ENCODE measurements around the gene ZNF282.

The ZNF282 gene

DNA sequence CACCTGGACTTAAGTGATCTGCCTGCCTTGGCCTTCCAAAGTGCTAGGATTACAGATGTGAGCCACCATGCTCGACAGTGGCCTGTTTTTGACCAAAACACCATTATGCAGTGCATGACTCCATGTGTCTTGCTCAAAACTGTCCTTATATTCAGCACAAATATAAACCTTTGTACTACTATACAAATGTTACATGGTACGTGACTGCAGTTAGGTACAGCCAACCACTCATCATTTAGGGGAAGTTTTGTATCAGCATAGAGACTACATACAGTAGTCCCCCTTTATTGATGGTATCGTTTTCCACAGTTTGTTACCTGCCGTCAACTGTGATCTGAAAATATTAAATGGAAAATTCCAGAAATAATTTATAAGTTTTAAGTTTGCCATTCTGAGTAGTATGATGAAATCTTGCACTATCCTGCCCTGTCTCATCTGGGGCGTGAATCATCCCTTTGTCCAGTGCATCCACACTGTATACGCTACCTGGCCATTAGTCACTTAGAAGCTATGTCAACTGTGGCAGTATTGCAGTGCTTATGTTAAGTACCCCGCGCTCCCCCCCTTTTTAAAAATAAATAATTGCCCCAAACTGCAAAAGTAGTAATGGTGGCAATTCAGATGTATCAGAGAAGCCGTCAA lies 23.3 kb upstream of the ZNF282 start:
- Histone ChIP-seq H3K4me1 (ENCODE audit: control insufficient read depth, insufficient read depth, low read length) (no peaks in the 10 kb centered on the region), H3K4me3 (ENCODE audit: low read length) (no peak overlapping the region), H3K9me3 (replicated peaks; ENCODE audit: low read length) (no peaks in the 10 kb centered on the region), H3K9ac (ENCODE audit: low read depth, low read length) (no peak overlapping the region), H3K4me2 (ENCODE audit: low read length) (no peak overlapping the region), H3K36me3 (ENCODE audit: insufficient read depth, low read length) (peaks cover 48% of the 10 kb centered on the region), H3K27me3 (ENCODE audit: control insufficient read depth, insufficient read depth, low read length) (no peaks in the 10 kb centered on the region)

DNA sequence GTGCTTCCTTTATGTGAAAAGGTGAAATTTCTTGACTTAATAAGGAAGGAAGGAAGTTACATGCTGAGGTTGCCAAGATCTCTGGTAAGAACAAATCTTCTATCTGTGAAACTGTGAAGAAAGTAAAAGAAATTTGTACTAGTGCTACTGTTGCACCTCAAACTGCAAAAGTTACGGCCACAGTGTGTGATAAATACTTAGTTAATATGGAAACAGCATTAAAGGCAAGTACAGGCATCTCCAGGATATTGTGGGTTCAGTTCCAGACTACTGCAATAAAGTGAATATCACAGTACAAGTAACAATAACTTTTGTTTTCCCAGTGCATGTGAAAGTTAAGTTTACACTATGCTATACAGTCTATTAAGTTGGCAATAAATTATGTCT lies 22.8 kb upstream of the ZNF282 start:
- Histone ChIP-seq H3K36me3 (ENCODE audit: insufficient read depth, low read length) (peaks cover 49% of the 10 kb centered on the region), H3K4me1 (ENCODE audit: control insufficient read depth, insufficient read depth, low read length) (no peaks in the 10 kb centered on the region), H3K4me3 (ENCODE audit: low read length) (no peak overlapping the region), H3K27me3 (ENCODE audit: control insufficient read depth, insufficient read depth, low read length) (no peaks in the 10 kb centered on the region), H3K9me3 (replicated peaks; ENCODE audit: low read length) (no peaks in the 10 kb centered on the region), H3K9ac (ENCODE audit: low read depth, low read length) (no peak overlapping the region), H3K4me2 (ENCODE audit: low read length) (no peak overlapping the region)

DNA sequence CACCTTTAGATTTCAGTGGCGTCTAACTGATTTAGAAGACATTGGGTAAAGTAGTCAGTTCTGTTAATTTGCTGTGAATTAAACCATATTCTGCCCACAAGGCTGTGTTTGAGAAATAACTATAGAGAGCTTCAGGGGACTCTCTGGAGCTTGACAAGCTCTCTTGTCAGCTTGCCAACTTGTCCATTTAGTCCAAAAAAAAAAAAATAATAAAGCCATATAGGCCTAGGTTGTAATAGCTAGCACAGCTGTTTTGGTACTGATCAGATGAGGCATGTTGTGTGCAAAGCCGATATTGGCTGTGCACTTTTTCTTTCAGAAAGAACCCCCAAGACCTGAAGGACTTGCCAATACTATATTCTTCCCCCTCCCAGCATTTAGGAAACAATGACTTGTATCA lies 20.2 kb upstream of the ZNF282 start:
- no peaks in the 10 kb centered on the region for H3K9me3 ChIP-seq (replicated peaks; ENCODE audit: low read length)
- no peaks in the 10 kb centered on the region for H3K27me3 ChIP-seq (ENCODE audit: control insufficient read depth, insufficient read depth, low read length)
- H3K4me1 ChIP-seq (ENCODE audit: control insufficient read depth, insufficient read depth, low read length) = no peaks in the 10 kb centered on the region
- H3K4me3 ChIP-seq (ENCODE audit: low read length) = no peak overlapping the region
- H3K9ac ChIP-seq (ENCODE audit: low read depth, low read length) = no peak overlapping the region
- H3K36me3 ChIP-seq (ENCODE audit: insufficient read depth, low read length) = peaks cover 62% of the 10 kb centered on the region
- H3K4me2 ChIP-seq (ENCODE audit: low read length) = no peak overlapping the region

DNA sequence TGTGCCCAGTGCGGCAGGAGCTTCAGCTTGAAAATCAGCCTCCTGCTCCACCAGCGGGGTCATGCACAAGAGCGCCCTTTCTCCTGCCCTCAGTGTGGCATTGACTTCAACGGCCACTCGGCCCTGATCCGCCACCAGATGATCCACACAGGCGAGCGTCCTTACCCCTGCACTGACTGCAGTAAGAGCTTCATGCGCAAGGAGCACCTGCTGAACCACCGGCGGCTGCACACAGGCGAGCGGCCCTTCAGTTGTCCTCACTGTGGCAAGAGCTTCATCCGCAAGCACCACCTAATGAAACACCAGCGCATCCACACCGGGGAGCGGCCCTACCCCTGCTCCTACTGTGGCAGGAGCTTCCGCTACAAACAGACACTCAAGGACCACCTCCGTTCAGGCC lies 16.1 kb upstream of the ZNF282 start:
- no peaks in the 10 kb centered on the region for H3K4me1 ChIP-seq (ENCODE audit: control insufficient read depth, insufficient read depth, low read length)
- no peak overlapping the region for H3K9ac ChIP-seq (ENCODE audit: low read depth, low read length)
- H3K4me3 ChIP-seq (ENCODE audit: low read length) = no peak overlapping the region
- H3K27me3 ChIP-seq (ENCODE audit: control insufficient read depth, insufficient read depth, low read length) = no peaks in the 10 kb centered on the region
- H3K36me3 ChIP-seq (ENCODE audit: insufficient read depth, low read length) = peaks cover 70% of the 10 kb centered on the region
- H3K4me2 ChIP-seq (ENCODE audit: low read length) = no peak overlapping the region
- H3K9me3 ChIP-seq (replicated peaks; ENCODE audit: low read length) = no peaks in the 10 kb centered on the region

DNA sequence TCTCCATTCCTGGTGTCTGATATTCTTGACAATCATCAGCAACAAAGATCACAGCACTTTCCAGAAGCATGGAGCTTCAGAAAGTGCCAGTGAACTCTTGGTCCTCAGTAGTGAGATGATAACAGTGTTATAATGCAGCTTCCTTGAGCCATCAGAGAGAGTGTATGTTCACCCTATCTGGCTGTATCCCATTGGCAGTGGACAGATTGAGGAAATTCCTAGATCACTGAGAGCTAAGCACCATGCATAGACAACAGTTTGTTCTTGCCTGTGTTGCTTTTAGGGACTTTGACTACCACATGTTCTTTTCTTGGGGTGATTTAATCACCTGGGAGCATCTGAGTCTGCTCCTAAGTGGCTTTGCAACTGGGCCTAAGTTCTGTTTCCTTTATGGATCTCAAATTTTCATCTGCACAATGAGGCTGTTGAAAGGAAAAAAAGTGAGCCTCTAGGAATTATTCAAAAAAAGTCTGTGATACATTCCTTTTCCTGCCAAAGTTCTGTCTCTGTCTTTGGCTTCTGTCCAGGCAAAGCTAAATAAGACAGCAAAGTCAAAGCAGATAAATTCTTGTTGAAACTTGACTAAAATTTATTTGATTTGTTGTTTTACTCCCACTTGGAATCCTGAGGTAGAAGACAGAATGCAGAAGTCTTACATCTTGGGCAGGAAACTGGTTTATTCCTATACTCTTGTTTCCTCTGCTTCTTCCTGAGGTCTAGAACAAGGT lies 14.5 kb upstream of the ZNF282 start:
- no peaks in the 10 kb centered on the region for H3K4me1 ChIP-seq (ENCODE audit: control insufficient read depth, insufficient read depth, low read length)
- H3K9ac ChIP-seq (ENCODE audit: low read depth, low read length) = no peak overlapping the region
- H3K4me2 ChIP-seq (ENCODE audit: low read length) = no peak overlapping the region
- H3K9me3 ChIP-seq (replicated peaks; ENCODE audit: low read length) = no peaks in the 10 kb centered on the region
- no peaks in the 10 kb centered on the region for H3K27me3 ChIP-seq (ENCODE audit: control insufficient read depth, insufficient read depth, low read length)
- peaks cover 58% of the 10 kb centered on the region for H3K36me3 ChIP-seq (ENCODE audit: insufficient read depth, low read length)
- no peak overlapping the region for H3K4me3 ChIP-seq (ENCODE audit: low read length)

DNA sequence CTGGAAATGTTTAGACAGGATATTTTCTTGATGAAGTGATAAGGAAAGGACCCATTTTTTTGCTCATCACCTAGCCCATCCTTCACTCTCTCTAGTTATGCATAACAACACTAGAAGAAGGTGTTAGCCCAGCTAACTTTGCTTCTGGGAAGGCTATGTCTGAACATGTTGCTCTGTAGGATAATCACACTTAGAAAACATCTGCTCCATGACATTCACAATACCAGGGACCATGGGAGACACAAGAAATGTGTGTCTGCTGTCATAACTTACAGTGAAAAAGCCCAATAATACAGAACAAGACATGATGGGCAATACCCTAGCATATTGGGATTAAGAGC lies 13.9 kb upstream of the ZNF282 start:
- Histone ChIP-seq H3K9ac (ENCODE audit: low read depth, low read length) (no peak overlapping the region), H3K36me3 (ENCODE audit: insufficient read depth, low read length) (peaks cover 56% of the 10 kb centered on the region), H3K4me2 (ENCODE audit: low read length) (no peak overlapping the region), H3K4me1 (ENCODE audit: control insufficient read depth, insufficient read depth, low read length) (no peaks in the 10 kb centered on the region), H3K4me3 (ENCODE audit: low read length) (no peak overlapping the region), H3K9me3 (replicated peaks; ENCODE audit: low read length) (no peaks in the 10 kb centered on the region), H3K27me3 (ENCODE audit: control insufficient read depth, insufficient read depth, low read length) (no peaks in the 10 kb centered on the region)

DNA sequence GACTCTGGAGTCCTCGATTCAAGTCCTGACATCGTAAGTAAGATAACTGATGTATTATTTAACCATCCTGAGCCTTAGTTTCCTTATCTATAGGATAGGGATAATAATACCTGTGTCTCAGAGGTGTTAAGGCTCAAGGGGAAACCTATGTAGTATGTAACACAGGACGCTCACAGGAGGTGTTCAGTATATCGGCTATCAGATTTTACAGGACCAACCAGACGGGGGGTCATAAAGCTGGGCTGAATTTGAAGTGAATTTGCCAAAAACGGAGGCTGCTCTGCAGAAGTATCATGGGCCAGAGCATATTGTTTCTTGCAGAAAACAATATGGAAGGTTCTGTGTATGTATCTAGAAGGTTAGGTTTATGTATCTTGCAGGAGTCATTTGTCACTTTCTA lies 11.1 kb upstream of the ZNF282 start:
- Histone ChIP-seq H3K4me3 (ENCODE audit: low read length) (no peak overlapping the region), H3K4me2 (ENCODE audit: low read length) (no peak overlapping the region), H3K36me3 (ENCODE audit: insufficient read depth, low read length) (peaks cover 32% of the 10 kb centered on the region), H3K27me3 (ENCODE audit: control insufficient read depth, insufficient read depth, low read length) (no peaks in the 10 kb centered on the region), H3K9me3 (replicated peaks; ENCODE audit: low read length) (no peaks in the 10 kb centered on the region), H3K9ac (ENCODE audit: low read depth, low read length) (no peak overlapping the region), H3K4me1 (ENCODE audit: control insufficient read depth, insufficient read depth, low read length) (no peaks in the 10 kb centered on the region)

DNA sequence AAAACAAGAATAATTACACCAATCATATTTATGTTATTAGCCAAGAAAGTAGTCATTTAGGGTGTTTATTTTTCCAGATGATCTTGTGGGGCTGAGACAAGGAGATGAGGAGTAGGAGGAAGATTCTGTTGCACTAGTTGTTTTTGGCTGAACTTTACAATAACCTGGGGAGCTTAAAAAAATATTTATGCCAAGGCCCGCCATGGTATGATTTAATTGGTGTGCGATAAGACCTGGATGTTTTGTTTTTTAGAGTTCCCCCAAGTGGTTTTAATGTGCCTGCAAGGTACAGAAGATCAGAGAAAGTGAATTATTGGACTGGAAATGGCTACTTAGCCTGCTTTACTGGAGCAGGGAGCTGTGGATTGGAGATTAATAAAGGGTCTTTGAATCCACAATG lies 7.1 kb upstream of the ZNF282 start:
- no peak overlapping the region for H3K9ac ChIP-seq (ENCODE audit: low read depth, low read length)

DNA sequence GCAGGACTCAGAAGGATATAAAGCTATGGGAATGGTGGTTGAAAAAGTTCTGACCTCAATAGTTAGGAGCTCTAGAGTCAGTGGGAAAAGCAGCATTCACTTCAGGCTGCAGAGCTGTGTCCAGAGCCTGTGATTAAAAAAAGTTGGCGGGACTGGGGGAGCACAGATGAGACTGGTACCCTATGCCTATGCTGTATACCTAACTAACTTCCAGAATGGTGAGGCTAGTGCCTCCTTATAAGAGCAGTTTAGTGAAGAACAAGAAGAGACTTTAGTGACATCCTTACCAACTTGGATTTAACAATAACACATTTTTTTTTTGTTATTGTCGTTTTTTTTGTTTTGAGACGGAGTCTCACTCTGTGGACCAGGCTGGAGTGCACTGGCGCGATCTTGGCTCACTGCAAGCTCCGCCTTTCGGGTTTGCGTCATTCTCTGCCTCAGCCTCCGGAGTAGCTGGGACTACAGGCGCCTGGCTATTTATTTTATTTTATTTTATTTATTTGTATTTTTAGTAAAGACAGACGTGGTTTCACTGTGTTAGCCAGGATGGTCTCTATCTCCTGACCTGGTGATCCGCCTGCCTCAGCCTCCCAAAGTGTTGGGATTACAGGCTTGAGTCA lies 6.6 kb upstream of the ZNF282 start:
- Histone ChIP-seq H3K9ac (ENCODE audit: low read depth, low read length) (no peak overlapping the region), H3K4me1 (ENCODE audit: control insufficient read depth, insufficient read depth, low read length) (no peaks in the 10 kb centered on the region)

More for the DNA sequence above, 7.1 kb upstream of the ZNF282 start:
- H3K4me1 ChIP-seq (ENCODE audit: control insufficient read depth, insufficient read depth, low read length) = no peaks in the 10 kb centered on the region
- no peak overlapping the region for H3K4me2 ChIP-seq (ENCODE audit: low read length)
- H3K4me3 ChIP-seq (ENCODE audit: low read length) = no peak overlapping the region
- H3K36me3 ChIP-seq (ENCODE audit: insufficient read depth, low read length) = no peaks in the 10 kb centered on the region
- H3K9me3 ChIP-seq (replicated peaks; ENCODE audit: low read length) = no peaks in the 10 kb centered on the region
- H3K27me3 ChIP-seq (ENCODE audit: control insufficient read depth, insufficient read depth, low read length) = peaks cover 3% of the 10 kb centered on the region

DNA sequence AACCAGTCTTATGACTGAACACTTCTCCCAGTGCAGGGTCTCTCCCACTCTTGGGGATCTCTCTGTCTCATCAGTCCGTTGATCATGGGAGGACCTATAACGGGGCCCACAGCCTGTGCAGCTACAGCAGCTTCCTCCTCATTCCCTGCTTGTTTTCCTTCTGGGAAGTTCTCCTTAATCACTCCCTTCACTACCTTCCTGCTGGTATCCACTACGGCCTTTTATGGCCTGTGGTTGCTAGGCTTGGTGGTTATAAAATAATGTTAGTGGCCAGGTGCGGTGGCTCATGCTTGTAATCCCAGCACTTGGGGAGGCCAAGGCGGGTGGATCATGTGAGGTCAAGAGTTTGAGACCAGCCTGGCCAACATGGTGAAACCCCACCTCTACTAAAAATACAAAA lies 3.5 kb upstream of the ZNF282 start:
- no peaks in the 10 kb centered on the region for H3K36me3 ChIP-seq (ENCODE audit: insufficient read depth, low read length)
- no peak overlapping the region for H3K4me2 ChIP-seq (ENCODE audit: low read length)
- H3K9me3 ChIP-seq (replicated peaks; ENCODE audit: low read length) = no peaks in the 10 kb centered on the region
- H3K4me3 ChIP-seq (ENCODE audit: low read length) = no peak overlapping the region
- H3K27me3 ChIP-seq (ENCODE audit: control insufficient read depth, insufficient read depth, low read length) = peaks cover 3% of the 10 kb centered on the region
- H3K4me1 ChIP-seq (ENCODE audit: control insufficient read depth, insufficient read depth, low read length) = peaks cover 8% of the 10 kb centered on the region
- no peak overlapping the region for H3K9ac ChIP-seq (ENCODE audit: low read depth, low read length)

More for the DNA sequence above, 6.6 kb upstream of the ZNF282 start:
- Histone ChIP-seq H3K9me3 (replicated peaks; ENCODE audit: low read length) (no peaks in the 10 kb centered on the region), H3K36me3 (ENCODE audit: insufficient read depth, low read length) (no peaks in the 10 kb centered on the region), H3K4me3 (ENCODE audit: low read length) (no peak overlapping the region), H3K27me3 (ENCODE audit: control insufficient read depth, insufficient read depth, low read length) (peaks cover 3% of the 10 kb centered on the region), H3K4me2 (ENCODE audit: low read length) (peak overlapping the region; percentile 11)

DNA sequence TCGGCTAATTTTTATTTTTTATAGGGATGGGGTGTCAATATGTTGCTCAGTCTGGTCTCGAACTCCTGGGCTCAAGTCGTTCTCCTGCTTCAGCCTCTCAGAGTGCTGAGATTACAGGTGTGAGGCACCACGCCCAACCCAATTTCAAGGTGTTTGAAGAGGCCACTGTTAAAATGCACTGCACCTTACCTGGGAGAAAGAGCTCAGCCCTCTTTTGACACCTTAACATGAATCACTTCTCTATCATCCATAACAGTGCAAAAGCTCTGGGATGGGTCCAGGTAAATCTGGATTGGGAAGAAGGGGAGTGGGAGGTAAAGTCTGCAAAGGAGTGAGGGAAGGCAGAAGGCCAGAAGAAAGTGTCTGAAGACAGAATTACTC lies 557 bp upstream of the ZNF282 start:
- H3K4me2 ChIP-seq (ENCODE audit: low read length) = peak overlapping the region; percentile 94
- peak overlapping the region; percentile 99 for H3K4me3 ChIP-seq (ENCODE audit: low read length)
- peak overlapping the region; percentile 99 for H3K9ac ChIP-seq (ENCODE audit: low read depth, low read length)
- H3K36me3 ChIP-seq (ENCODE audit: insufficient read depth, low read length) = peaks cover 24% of the 10 kb centered on the region
- peaks cover under 1% of the 10 kb centered on the region for H3K27me3 ChIP-seq (ENCODE audit: control insufficient read depth, insufficient read depth, low read length)
- no peaks in the 10 kb centered on the region for H3K9me3 ChIP-seq (replicated peaks; ENCODE audit: low read length)
- peaks cover 23% of the 10 kb centered on the region for H3K4me1 ChIP-seq (ENCODE audit: control insufficient read depth, insufficient read depth, low read length)

Measured in skeletal muscle satellite cell (primary cell).